Testis (tissue), 3 donors: Measurements from ENCODE around the gene BPTF. TPM values are rescaled to one million over a fixed set of nuclear protein-coding genes. Genes with fewer than 3 reads are reported as not detected.
"Not testable (repeated sequence)": the region's sequence is repeated elsewhere in the genome, so short reads cannot be mapped to it uniquely, and the experiment has no call there.

Source experiments
- DNase-seq: peaks from one replicate; pipeline ENCODE4 v3.0.0-alpha.2; 2019
- H3K27ac ChIP-seq, 2 donors: fragments of 200-600 bp; sonication (generic); one replicate each; pipeline ENCODE4 v1.5.1; 2019
- H3K27me3 ChIP-seq: fragments of 200-600 bp; sonication (generic); one replicate; pipeline ENCODE4 v1.5.1; 2019
- H3K36me3 ChIP-seq: fragments of 200-600 bp; sonication (generic); one replicate; pipeline ENCODE4 v1.5.1; 2017; ENCODE audit warnings: low read depth; ENCODE audit errors: missing control alignments
- H3K4me1 ChIP-seq: fragments of 200-600 bp; sonication (generic); one replicate; pipeline ENCODE4 v1.5.1; 2019
- H3K4me3 ChIP-seq, 2 donors: fragments of 200-600 bp; sonication (generic); one replicate each; pipeline ENCODE4 v1.5.1; 2017 to 2019
- H3K9me3 ChIP-seq: fragments of 200-600 bp; sonication (generic); one replicate; pipeline ENCODE4 v1.5.1; 2017
- CTCF ChIP-seq, 3 experiments: fragments of 450-650 bp in 2 of 3; fragments of 200-600 bp in 1 of 3; sonication (generic) in 1 of 3; IDR thresholded peaks; one replicate each; pipeline ENCODE4 v1.5.1; 2016 to 2019; ENCODE audit warnings: antibody characterized with exemption in 3 of 3, mild to moderate bottlenecking in 2 of 3, moderate library complexity in 1 of 3
- POLR2A ChIP-seq: fragments of 450-650 bp; IDR thresholded peaks from one replicate; pipeline ENCODE4 v1.6.1; 2017; ENCODE audit warnings: antibody characterized with exemption, mild to moderate bottlenecking, moderate library complexity
- WGBS, 2 donors: methylation state at CpG; one replicate each; pipeline ENCODE4 v1.1.5; 2018; 5-methylcytosine and 5-hydroxymethylcytosine counted together
- intact Hi-C: fragments of 100-400 bp; cut with DNase I; formaldehyde crosslinking; loops from one replicate; pipeline ENCODE4 v1.15.1; 2023; ENCODE audit warnings: low total_unique reads
- polyA plus RNA-seq: library from polyadenylated mRNA; stranded (reverse); fragments of 350-450 nt; fragmentation: Illumina TruSeq; extraction: RNeasy Lipid Tissue Mini Kit (QIAGEN cat#74804); gene quantifications from one replicate; pipeline ENCODE4 v1.2.3, GENCODE V29; 2014; ENCODE audit warnings: low read depth, low replicate concordance; ENCODE audit not compliant: insufficient read depth
- total RNA-seq, 2 donors: library from RNA; depleted of rRNA; stranded (reverse); fragments of >200 nt; gene quantifications; one replicate each; pipeline ENCODE4 v1.2.3, GENCODE V29; 2016

BPTF gene
- total and polyA plus RNA-seq, 3 donors from 2014 or later, result 37.3 to 208 (median 198) TPM

- Histone ChIP-seq H3K4me3 (peak overlapping the region; percentile 57 to 81), H3K36me3 (no peaks in the 10 kb centered on the region), H3K9me3 (no peaks in the 10 kb centered on the region), H3K27me3 (no peaks in the 10 kb centered on the region), H3K4me1 (no peaks in the 10 kb centered on the region), H3K27ac (peak overlapping the region; percentile 91 to 94)
- DNase-seq, result peak; percentile 96
- WGBS, 2 donors, result 1 to 3% methylated on average over 25 to 45 of the region's 51 CpGs
- TF ChIP-seq CTCF (IDR thresholded peaks at IDR 0.05) (peak; percentile 33 to 73 (median 64)), POLR2A (no peak)
- intact Hi-C loops, result no loop called here
Measured at GRCh38 chr17:68019675-68020408, 194.5 kb downstream of the BPTF start.

- no peak for DNase-seq
- Histone ChIP-seq H3K36me3 (no peaks in the 10 kb centered on the region), H3K9me3 (no peaks in the 10 kb centered on the region), H3K27ac (peak overlapping the region; percentile 91 to 94), H3K27me3 (no peaks in the 10 kb centered on the region), H3K4me3 (peak overlapping the region; percentile 57 to 81), H3K4me1 (no peaks in the 10 kb centered on the region)
- 1% methylated on average over 12 of the region's 12 CpGs for WGBS, 2 donors
- intact Hi-C loops, result no loop called here
- TF ChIP-seq POLR2A (no peak), CTCF (IDR thresholded peaks at IDR 0.05) (no peak)
Measured at GRCh38 chr17:68020409-68020756, 195.1 kb downstream of the BPTF start.

GRCh38 chr17:68020791-68021190 is 195.5 kb downstream of the BPTF start:
- H3K4me1 ChIP-seq, intact Hi-C loops, H3K27me3 ChIP-seq, DNase-seq, H3K36me3 ChIP-seq, H3K9me3 ChIP-seq: not testable (repeated sequence)
- H3K4me3 ChIP-seq, result peak overlapping the region; percentile 57 to 81
- H3K27ac ChIP-seq, result peak overlapping the region; percentile 91 to 94
- WGBS, 2 donors, result 64 to 70% methylated on average over 13 of the region's 13 CpGs

- Histone ChIP-seq H3K9me3 (no peaks in the 10 kb centered on the region), H3K27ac (no peak overlapping the region), H3K27me3 (no peaks in the 10 kb centered on the region), H3K4me1 (no peaks in the 10 kb centered on the region), H3K36me3 (no peaks in the 10 kb centered on the region), H3K4me3 (no peak overlapping the region)
- WGBS, 2 donors, result 55 to 63% methylated on average over 8 of the region's 8 CpGs
- no peak for DNase-seq
- intact Hi-C loops, result no loop called here
- TF ChIP-seq CTCF (IDR thresholded peaks at IDR 0.05) (no peak), POLR2A (no peak)
Measured at GRCh38 chr17:68021963-68022362, 196.7 kb downstream of the BPTF start.

- H3K27ac ChIP-seq, H3K27me3 ChIP-seq, DNase-seq, H3K4me3 ChIP-seq, H3K9me3 ChIP-seq, intact Hi-C loops, H3K4me1 ChIP-seq, H3K36me3 ChIP-seq: not testable (repeated sequence)
- WGBS, 2 donors, result 59 to 68% methylated on average over 15 of the region's 15 CpGs
Measured at GRCh38 chr17:68022547-68022946, 197.2 kb downstream of the BPTF start.
